ENCODE results near the gene ITIH4. TPM values are rescaled to one million over a fixed set of nuclear protein-coding genes. Genes with fewer than 3 reads are reported as not detected.

Gene ITIH4
- total and polyA plus RNA-seq, 2 donors (not counting 1 experiment from before 2014, with no cell fraction given), result 21.5 to 38.5 TPM

DNA sequence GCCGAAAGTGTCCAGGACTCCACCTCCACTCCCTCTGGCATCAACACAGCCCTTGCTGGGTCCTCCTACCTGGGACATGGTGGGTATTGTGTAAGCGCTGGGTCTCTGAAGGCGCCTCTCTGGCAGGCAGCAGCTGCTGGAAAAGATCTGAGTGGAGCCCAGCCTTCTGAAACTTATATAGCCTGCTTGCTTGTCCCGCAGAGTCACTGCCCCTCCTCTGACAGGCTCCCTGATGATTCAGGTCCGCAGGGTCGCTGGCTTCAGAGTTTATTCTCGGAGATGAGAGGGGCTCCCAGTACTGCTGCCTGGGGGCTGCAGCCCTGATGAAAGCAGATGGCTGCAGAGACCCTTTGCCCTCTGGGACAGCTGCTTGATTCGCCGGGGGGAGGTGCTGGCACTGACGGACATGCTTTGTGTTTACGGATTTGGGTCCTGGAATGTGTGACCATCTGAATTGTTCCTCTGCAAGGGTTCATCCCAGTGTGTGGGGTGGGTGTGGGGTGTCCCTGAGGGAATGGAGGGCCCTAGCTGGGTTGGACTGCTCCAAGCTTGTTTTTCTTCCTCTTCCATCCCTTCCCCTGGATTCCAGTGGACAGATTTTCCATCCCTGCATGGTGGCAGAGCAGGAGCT, 4.5 kb upstream of the ITIH4 start, which contains the start of gene MUSTN1:
Gene MUSTN1, minus strand, starts transcription at position 149 of the 631 bp plus-strand sequence. Its CDS starts 71 bp downstream, at position 78.
- CTCF ChIA-PET, result no interaction called here
- H3K4me3 Mint-ChIP-seq, result no peak within 1 kb of the TSS
- H3K4me1 ChIP-seq (ENCODE audit: control insufficient read depth in 2 of 2, insufficient read depth in 2 of 2, low read length in 2 of 2), result no peaks in the 10 kb centered on the region
- H3K27ac ChIP-seq (ENCODE audit: low read length in 2 of 2), result no peak within 1 kb of the TSS
- H3K4me1 Mint-ChIP-seq, result no peaks in the 10 kb centered on the region
- intact Hi-C loops (cut with micrococcal nuclease), result no loop called here
- H2AFZ ChIP-seq (ENCODE audit: insufficient read depth, low read depth, low read length, poor library complexity, severe bottlenecking), result no peak within 1 kb of the TSS
- no peaks in the 10 kb centered on the region for H4K20me1 ChIP-seq (ENCODE audit: control insufficient read depth, insufficient read depth, low read length, poor library complexity, severe bottlenecking)
- no peak for TF ChIP-seq EZH2 (IDR thresholded peaks at IDR 0.05; ENCODE audit: borderline replicate concordance, insufficient read depth, low read depth, low read length, poor library complexity, severe bottlenecking)
- TF ChIP-seq, protein P1, sequence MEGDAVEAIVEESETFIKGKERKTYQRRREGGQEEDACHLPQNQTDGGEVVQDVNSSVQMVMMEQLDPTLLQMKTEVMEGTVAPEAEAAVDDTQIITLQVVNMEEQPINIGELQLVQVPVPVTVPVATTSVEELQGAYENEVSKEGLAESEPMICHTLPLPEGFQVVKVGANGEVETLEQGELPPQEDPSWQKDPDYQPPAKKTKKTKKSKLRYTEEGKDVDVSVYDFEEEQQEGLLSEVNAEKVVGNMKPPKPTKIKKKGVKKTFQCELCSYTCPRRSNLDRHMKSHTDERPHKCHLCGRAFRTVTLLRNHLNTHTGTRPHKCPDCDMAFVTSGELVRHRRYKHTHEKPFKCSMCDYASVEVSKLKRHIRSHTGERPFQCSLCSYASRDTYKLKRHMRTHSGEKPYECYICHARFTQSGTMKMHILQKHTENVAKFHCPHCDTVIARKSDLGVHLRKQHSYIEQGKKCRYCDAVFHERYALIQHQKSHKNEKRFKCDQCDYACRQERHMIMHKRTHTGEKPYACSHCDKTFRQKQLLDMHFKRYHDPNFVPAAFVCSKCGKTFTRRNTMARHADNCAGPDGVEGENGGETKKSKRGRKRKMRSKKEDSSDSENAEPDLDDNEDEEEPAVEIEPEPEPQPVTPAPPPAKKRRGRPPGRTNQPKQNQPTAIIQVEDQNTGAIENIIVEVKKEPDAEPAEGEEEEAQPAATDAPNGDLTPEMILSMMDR (IDR thresholded peaks at IDR 0.05), result no peak
- no peaks in the 10 kb centered on the region for H3K9me3 Mint-ChIP-seq (ENCODE audit: insufficient read depth)
- peaks cover 0 to 14% of the 10 kb centered on the region in 2 experiments for H3K36me3 ChIP-seq (replicated peaks in 1 of 2; ENCODE audit: control extremely low read depth in 1 of 2, control insufficient read depth in 1 of 2, extremely low read depth in 1 of 2, insufficient read depth in 2 of 2, low read length in 1 of 2)
- WGBS (ENCODE audit: insufficient coverage), result 98% methylated on average over 11 of the region's 11 CpGs
- no peak within 1 kb of the TSS for H3K9ac ChIP-seq (ENCODE audit: low read length)
- POLR2A ChIA-PET, result no interaction called here
- no peaks in the 10 kb centered on the region for H3K27me3 ChIP-seq (replicated peaks in 1 of 4; ENCODE audit: control extremely low read depth in 1 of 4, control insufficient read depth in 3 of 4, insufficient read depth in 4 of 4, low read length in 3 of 4)
- H3K27ac Mint-ChIP-seq, result no peak within 1 kb of the TSS
- H3K4me2 ChIP-seq (replicated peaks; ENCODE audit: low read depth, low read length, poor library complexity, severe bottlenecking), result no peak within 1 kb of the TSS
- no peak for ATAC-seq (ENCODE audit: low read depth)
- no peak for DNase-seq
- no peak within 1 kb of the TSS for H3K4me3 ChIP-seq (ENCODE audit: control extremely low read depth in 1 of 5, extremely low read depth in 1 of 5, insufficient read depth in 1 of 5, low read depth in 2 of 5, low read length in 4 of 5)
- H3K9me3 ChIP-seq (ENCODE audit: control extremely low read depth in 1 of 3, control insufficient read depth in 2 of 3, insufficient read depth in 1 of 3, low read length in 2 of 3), result no peaks in the 10 kb centered on the region
- H3K27me3 Mint-ChIP-seq, result no peaks in the 10 kb centered on the region
- H3K79me2 ChIP-seq (ENCODE audit: control insufficient read depth, insufficient read depth, low read length), result no peaks in the 10 kb centered on the region

DNA sequence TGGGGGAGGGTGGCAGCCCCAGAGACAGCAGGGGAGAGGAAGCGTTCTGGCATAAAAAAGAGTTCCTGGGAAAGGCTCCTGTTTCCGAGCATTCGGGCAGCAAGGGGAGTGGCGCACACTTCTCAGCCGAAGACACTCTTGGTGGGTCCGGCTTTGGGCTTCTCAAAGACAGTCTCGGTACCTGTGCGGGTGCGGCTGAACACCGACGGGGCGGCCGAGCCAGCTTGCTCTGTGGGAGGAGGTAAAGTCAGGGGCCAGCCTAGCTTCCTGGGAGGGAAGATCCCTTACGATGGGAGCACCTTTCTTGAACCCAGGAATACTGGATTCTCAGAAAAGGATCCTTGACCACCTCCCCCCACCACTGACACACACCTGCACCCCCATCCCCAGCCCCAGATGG, 2.7 kb upstream of the ITIH4 start:
- no peak overlapping the region for H3K27ac ChIP-seq (ENCODE audit: low read length in 2 of 2)
- H3K9ac ChIP-seq (ENCODE audit: low read length), result no peak overlapping the region
- WGBS (ENCODE audit: insufficient coverage), result 95% methylated on average over 6 of the region's 14 CpGs
- TF ChIP-seq, protein P1 (IDR thresholded peaks at IDR 0.05), result no peak
- TF ChIP-seq EZH2 (IDR thresholded peaks at IDR 0.05; ENCODE audit: borderline replicate concordance, insufficient read depth, low read depth, low read length, poor library complexity, severe bottlenecking), result no peak
- Mint-ChIP-seq H3K4me1 (no peaks in the 10 kb centered on the region), H3K27me3 (no peaks in the 10 kb centered on the region), H3K4me3 (no peak overlapping the region), H3K9me3 (ENCODE audit: insufficient read depth) (no peaks in the 10 kb centered on the region), H3K27ac (no peak overlapping the region)
- intact Hi-C loops (cut with micrococcal nuclease), result no loop called here
- ATAC-seq (ENCODE audit: low read depth) (no peak), DNase-seq (no peak)
- no peak overlapping the region for H3K4me3 ChIP-seq (ENCODE audit: control extremely low read depth in 1 of 5, extremely low read depth in 1 of 5, insufficient read depth in 1 of 5, low read depth in 2 of 5, low read length in 4 of 5)
- peaks cover 0 to 14% of the 10 kb centered on the region in 2 experiments for H3K36me3 ChIP-seq (replicated peaks in 1 of 2; ENCODE audit: control extremely low read depth in 1 of 2, control insufficient read depth in 1 of 2, extremely low read depth in 1 of 2, insufficient read depth in 2 of 2, low read length in 1 of 2)
- H3K4me1 ChIP-seq (ENCODE audit: control insufficient read depth in 2 of 2, insufficient read depth in 2 of 2, low read length in 2 of 2), result no peaks in the 10 kb centered on the region
- CTCF ChIA-PET, result no interaction called here
- H2AFZ ChIP-seq (ENCODE audit: insufficient read depth, low read depth, low read length, poor library complexity, severe bottlenecking), result no peak overlapping the region
- H3K9me3 ChIP-seq (ENCODE audit: control extremely low read depth in 1 of 3, control insufficient read depth in 2 of 3, insufficient read depth in 1 of 3, low read length in 2 of 3), result no peaks in the 10 kb centered on the region
- H3K27me3 ChIP-seq (replicated peaks in 1 of 4; ENCODE audit: control extremely low read depth in 1 of 4, control insufficient read depth in 3 of 4, insufficient read depth in 4 of 4, low read length in 3 of 4), result no peaks in the 10 kb centered on the region
- H4K20me1 ChIP-seq (ENCODE audit: control insufficient read depth, insufficient read depth, low read length, poor library complexity, severe bottlenecking), result no peaks in the 10 kb centered on the region
- H3K79me2 ChIP-seq (ENCODE audit: control insufficient read depth, insufficient read depth, low read length), result no peaks in the 10 kb centered on the region
- H3K4me2 ChIP-seq (replicated peaks; ENCODE audit: low read depth, low read length, poor library complexity, severe bottlenecking), result no peak overlapping the region
- POLR2A ChIA-PET, result no interaction called here

Data from B cell (primary cell).